Measurements from ENCODE around the gene SRSF1. TPM values are rescaled to one million over a fixed set of nuclear protein-coding genes. Genes with fewer than 3 reads are reported as not detected.

SRSF1 gene
- total and polyA plus RNA-seq, 7 donors = 61.2 to 141 (median 98.8) TPM

DNA sequence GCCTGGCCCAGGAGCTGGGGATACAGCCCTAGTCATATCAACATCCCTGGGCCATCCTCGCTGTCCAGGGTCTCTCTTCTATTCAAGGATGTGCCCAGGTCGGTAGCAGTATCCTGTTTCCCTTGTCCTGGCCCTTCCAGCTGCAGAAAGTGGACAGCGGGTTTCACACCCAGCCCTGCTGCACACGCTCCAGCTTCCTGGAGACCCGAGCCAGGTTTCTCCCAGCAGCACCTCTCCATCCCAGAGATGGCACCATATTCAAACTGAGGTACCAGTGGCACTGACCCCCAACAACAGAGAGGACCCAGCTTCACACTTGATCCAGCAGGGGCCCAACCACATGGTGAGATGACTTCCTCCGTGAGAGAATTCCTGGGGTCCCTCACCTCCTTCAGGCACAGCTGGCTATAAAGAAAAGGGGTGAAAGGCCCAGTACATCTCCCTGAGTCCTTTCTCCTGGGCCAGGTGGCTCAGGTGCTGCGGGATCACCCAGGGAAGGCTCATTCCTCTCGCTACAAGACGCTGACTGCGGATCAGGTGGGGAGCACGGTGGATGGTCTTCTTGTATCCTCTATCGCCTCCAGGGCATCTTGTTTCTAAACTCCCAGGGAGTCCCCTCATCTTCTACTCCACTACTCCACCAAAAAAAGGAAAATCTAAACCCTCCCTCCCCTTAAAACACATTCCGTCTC is 53.2 kb downstream of the SRSF1 start:
- H3K4me3 ChIP-seq = peak overlapping the region; percentile 96
- H3K9me3 ChIP-seq = no peaks in the 10 kb centered on the region
- H3K27ac ChIP-seq = peak overlapping the region; percentile 99
- ATAC-seq = no peak
- peak in 1 of 2 donors; percentile 40 for DNase-seq
- WGBS, 3 donors = 33 to 50% (median 34%) methylated on average over 13 of the region's 13 CpGs
- H3K36me3 ChIP-seq (ENCODE audit: insufficient read depth in 1 of 2, low read depth in 1 of 2) = no peaks in the 10 kb centered on the region
- no peaks in the 10 kb centered on the region for H3K27me3 ChIP-seq (ENCODE audit: insufficient read depth in 3 of 3, low read length in 2 of 3)
- intact Hi-C loops (cut with DNase I) = loop anchor here in 1 of 2 donors (5.0 kb wide), 1 partner anchor 97 kb away; no protein-coding TSS in a partner anchor
- H3K4me1 ChIP-seq = peaks cover 68% of the 10 kb centered on the region
- TF ChIP-seq, protein P1, sequence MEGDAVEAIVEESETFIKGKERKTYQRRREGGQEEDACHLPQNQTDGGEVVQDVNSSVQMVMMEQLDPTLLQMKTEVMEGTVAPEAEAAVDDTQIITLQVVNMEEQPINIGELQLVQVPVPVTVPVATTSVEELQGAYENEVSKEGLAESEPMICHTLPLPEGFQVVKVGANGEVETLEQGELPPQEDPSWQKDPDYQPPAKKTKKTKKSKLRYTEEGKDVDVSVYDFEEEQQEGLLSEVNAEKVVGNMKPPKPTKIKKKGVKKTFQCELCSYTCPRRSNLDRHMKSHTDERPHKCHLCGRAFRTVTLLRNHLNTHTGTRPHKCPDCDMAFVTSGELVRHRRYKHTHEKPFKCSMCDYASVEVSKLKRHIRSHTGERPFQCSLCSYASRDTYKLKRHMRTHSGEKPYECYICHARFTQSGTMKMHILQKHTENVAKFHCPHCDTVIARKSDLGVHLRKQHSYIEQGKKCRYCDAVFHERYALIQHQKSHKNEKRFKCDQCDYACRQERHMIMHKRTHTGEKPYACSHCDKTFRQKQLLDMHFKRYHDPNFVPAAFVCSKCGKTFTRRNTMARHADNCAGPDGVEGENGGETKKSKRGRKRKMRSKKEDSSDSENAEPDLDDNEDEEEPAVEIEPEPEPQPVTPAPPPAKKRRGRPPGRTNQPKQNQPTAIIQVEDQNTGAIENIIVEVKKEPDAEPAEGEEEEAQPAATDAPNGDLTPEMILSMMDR (IDR thresholded peaks at IDR 0.05) = no peak

Other genes with a start within 250 kb of the SRSF1 start
- gene MRPS23, start 157.2 kb downstream of the SRSF1 start, total RNA-seq = 10 to 100 TPM; 27.2 to 58.0 (median 40.4) TPM
- gene MRPS23, start 157.2 kb downstream of the SRSF1 start, polyA plus RNA-seq = 10 to 100 TPM; 49.2 to 91.1 (median 76.2) TPM
- gene CUEDC1, start 51.8 kb downstream of the SRSF1 start, total RNA-seq = 10 to 100 TPM; 31.1 to 67.2 (median 47.4) TPM
- gene CUEDC1, start 51.8 kb downstream of the SRSF1 start, polyA plus RNA-seq = 10 to 100 TPM; 28.0 to 56.5 (median 46.4) TPM
- 10 to 100 TPM; 45.7 to 92.5 (median 70.7) TPM for gene VEZF1, start 19.0 kb downstream of the SRSF1 start, total RNA-seq
- 10 to 100 TPM; 30.6 to 50.5 (median 36.6) TPM for gene VEZF1, start 19.0 kb downstream of the SRSF1 start, polyA plus RNA-seq
- gene DYNLL2, start 76.2 kb upstream of the SRSF1 start, total RNA-seq = 10 to 100 TPM; 45.5 to 51.1 (median 47.2) TPM
- gene DYNLL2, start 76.2 kb upstream of the SRSF1 start, polyA plus RNA-seq = 10 to 100 TPM; 28.9 to 84.3 (median 44.0) TPM
- not detected for gene OR4D1, start 141.1 kb upstream of the SRSF1 start, total RNA-seq
- under 1 TPM in 2 of 3 donors, not detected in 1; 0.03 TPM for gene OR4D1, start 141.1 kb upstream of the SRSF1 start, polyA plus RNA-seq
- not detected for gene OR4D2, start 159.7 kb upstream of the SRSF1 start, total RNA-seq
- not detected for gene OR4D2, start 159.7 kb upstream of the SRSF1 start, polyA plus RNA-seq
- under 1 TPM in 1 of 4 donors, not detected in 3; 0.12 TPM for gene EPX, start 185.5 kb upstream of the SRSF1 start, total RNA-seq
- not detected for gene EPX, start 185.5 kb upstream of the SRSF1 start, polyA plus RNA-seq
- 1 to 10 TPM; 5.5 to 6.9 (median 6.0) TPM for gene MKS1, start 212.0 kb upstream of the SRSF1 start, total RNA-seq
- 1 to 10 TPM; 4.2 to 4.7 (median 4.4) TPM for gene MKS1, start 212.0 kb upstream of the SRSF1 start, polyA plus RNA-seq
- not detected for gene LPO, start 231.3 kb upstream of the SRSF1 start, total RNA-seq
- under 1 TPM in 1 of 3 donors, not detected in 2; 0.01 TPM for gene LPO, start 231.3 kb upstream of the SRSF1 start, polyA plus RNA-seq